ENCODE measurements around the gene EXPH5.

EXPH5 gene

DNA sequence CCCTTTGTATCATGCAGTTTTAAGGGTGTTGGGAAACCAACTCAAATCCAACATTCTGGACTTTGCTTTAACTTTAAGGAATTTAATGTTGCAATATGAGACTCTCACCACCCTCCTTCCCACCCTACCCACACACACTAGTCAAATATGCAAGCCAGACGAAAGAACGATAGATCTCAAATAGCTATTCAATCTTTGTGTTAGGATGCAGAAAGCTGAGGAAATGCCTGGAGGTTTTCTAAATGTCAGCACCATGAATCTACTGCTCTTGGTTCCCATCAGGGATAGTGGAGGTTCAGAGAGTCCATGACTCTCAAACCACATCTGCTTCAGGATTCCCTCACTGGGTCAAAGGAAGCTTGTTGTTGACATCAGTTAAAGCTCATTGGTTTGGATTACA, 33.7 kb downstream of the EXPH5 start:
- no peak for DNase-seq (ENCODE audit: low read depth)

- DNase-seq (ENCODE audit: low read depth) = no peak
These were observed 34.2 kb downstream of the EXPH5 start for GRCh38 chr11:108559340-108559739.

DNA sequence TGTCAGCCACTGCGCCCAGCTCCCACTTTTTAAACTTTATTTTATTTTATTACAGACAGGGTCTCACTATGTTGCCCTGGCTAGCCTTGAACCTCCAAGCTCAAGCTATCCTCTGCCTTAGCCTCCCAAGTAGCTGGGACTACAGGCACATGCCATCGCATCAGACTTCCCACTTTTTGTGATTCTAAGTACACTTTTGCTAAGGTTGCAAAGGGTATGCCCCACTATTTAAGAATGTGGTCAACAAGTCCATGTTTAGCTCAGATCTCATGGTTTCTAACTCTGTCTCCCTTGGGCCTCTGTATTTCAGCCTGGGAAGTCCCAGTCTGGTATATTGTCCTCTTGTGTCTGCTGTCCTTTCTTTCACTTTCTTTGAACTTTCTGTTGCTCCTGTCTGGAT, 35.3 kb downstream of the EXPH5 start:
- no peak for DNase-seq (ENCODE audit: low read depth)

GRCh38 chr11:108556019-108556418, 37.5 kb downstream of the EXPH5 start:
- DNase-seq (ENCODE audit: low read depth) = no peak

GRCh38 chr11:108551651-108552462, 41.7 kb downstream of the EXPH5 start:
- no peak for DNase-seq (ENCODE audit: low read depth)

GRCh38 chr11:108549319-108549885, 44.2 kb downstream of the EXPH5 start:
- DNase-seq (ENCODE audit: low read depth) = no peak

DNA sequence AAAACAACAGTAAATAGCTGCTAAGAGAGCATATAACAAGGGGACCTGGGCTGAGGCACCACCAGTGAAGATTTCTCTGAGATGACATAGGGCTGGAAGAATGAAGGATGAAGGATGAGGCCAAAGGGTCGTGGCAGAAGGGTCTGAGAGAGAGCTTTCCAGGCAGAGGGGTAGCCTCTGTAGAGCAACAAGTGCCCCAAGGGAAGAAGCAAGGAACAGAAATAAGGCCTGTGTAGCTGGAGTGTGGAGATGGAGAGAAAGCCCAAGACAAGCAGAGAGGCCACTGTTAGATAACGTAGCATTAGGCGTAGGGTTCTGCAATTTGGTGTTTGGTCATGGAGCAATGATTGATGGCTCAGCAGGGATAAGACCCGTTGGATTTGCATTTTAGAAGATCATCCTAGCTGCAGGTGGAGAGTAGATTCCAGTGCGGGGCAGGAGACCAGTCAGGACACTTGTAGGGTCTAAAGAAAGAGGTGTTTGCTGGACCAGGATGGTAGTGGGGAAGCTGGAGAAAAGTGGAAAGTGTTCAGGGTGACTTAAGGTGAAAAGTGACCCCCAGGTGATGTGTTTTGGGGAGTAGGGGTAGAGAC, 47.6 kb downstream of the EXPH5 start:
- DNase-seq (ENCODE audit: low read depth) = no peak

DNA sequence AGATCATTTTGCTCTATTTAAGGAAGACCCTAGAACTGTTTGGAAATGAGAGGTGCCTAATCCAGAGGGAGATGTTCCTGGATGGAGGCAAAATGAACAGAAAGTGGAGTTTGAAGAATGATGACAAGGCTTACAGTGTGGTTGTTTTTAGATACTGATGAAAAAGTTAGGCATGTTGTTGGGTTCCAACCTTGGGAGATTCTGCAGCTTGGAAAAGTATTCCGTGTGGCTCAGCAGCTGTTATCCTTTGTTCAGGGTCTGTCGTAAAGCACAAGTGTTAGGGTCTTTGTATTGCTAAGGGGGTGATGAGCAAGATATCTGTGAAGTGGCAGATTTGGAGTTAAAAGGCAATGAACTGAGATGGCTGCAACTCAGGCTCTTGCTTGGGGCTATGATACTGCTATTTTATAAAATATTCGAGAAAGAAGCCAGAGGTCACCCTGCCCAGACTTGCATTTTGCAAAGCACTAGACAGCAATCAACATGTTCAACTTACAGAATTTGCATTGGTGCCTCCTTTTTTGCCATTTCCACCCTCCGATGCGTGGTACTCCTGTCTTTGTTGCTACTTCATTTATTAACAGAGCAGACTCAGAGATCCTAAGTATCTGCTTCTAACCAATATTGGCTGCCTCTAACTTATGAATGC, 50.1 kb downstream of the EXPH5 start:
- DNase-seq (ENCODE audit: low read depth) = no peak

DNA sequence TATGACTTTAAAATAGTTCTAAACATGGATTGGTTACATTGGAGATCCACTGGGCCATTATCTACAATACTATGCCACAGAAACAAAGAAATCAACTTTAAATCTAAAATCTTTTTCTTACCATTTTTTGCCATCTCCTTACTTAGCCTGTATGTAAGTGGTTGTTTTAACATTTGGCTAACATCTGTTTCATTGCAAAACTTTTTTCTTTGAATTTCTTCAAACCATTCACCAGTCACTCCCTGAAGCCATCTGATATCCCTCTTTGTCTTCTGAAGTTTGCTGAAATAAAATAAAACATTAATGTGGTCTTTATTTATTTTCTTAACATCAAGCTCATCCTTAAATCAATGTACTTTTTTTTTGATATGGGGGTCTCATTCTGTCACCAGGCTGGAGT, 52.0 kb downstream of the EXPH5 start:
- no peak for DNase-seq (ENCODE audit: low read depth)

DNA sequence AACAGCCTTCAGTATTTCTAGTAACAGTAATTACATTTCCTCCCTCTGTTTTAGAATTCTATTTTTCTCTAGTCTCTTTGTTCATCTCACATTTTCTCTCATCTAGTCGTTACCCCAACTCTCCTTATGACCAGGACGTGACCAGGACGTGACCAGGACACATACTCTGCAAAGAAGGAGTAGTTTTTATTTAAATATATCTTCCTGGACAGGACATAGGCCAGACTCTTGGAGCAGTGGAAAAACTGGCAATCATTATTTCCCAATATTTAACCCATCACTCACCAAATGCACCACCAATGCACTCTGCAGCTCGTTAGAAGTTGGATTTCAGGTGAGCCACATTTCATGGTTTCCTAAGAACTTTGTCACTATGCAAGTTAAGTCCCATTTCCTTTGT, 55.1 kb downstream of the EXPH5 start:
- no peak for DNase-seq (ENCODE audit: low read depth)

DNA sequence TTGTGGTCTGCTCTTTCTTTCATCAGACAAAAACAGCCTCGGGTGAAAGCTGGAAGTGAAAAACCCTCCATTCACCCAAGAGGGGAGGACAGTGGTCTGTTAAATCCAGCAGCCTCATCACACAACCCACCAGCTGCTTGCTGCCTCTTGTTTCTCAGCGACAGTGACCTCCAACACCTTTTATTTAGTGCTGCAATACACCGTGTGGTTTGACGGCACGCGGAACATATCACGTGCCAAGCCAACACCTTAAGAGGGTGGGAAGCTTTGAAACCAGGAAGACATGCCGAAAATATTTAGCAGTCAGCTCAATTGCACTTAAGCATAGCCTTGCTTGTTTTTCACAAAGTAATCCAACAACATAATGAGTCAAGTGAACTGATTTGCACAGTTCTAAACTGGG, 55.5 kb downstream of the EXPH5 start:
- DNase-seq (ENCODE audit: low read depth) = peak; percentile 2

GRCh38 chr11:108536783-108537182, 56.8 kb downstream of the EXPH5 start:
- no peak for DNase-seq (ENCODE audit: low read depth)

DNA sequence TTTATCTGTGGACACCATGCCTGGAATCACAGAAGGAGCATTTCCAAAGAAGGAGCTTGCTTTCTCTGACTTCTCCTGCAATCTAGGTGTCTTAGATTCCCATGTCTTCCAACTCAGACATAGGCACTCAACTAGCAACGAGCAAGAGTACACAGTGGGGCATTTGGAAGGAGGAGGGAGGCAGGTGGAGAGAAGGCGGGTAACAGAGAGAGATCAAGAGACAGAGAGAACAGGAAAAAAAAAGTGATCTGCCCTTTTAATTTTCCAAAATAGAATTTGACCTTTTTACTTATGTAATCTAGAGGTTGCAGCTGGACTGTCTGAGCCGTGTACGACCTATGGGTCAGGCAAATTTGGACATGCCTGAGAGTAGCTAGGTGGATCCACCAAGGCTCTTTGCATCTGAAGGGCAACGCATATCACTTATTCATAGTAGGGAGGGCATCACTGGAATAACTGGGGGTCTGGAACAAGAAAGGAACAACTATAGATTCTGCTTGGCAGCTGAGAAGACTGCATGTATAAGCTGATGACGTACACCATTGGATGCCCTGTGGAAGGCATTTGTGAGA, 58.1 kb downstream of the EXPH5 start:
- DNase-seq (ENCODE audit: low read depth) = no peak

DNA sequence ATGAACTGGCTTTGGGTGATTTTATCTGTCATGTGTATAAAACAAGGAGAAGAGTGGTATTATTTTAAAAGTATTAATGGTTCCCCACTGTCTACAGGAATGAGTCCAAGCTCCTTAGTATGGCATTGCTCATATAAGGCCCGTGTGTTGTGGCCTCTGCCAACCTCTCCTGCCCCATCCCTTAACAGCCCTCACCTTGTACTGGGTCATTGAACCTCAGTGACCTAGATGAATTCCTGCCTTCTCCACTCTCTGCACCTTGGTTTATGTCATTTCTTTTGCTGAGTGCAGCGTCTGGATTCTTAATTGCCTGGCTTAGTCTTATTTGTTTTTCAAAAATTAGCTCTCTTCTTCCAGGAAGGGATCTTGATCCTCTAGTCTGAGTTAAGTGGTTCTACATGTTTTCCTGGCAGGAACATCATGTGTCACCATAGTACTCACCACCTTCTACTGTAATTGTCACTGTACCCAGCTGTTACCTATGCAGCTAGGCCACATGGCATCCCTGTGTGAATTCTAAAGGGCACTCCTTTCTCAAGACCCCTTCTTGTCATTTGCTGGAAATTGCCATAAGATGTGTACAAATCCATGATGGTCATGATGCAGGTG, 59.2 kb downstream of the EXPH5 start:
- no peak for DNase-seq (ENCODE audit: low read depth)

- DNase-seq (ENCODE audit: low read depth) = no peak
These were observed 63.1 kb downstream of the EXPH5 start for GRCh38 chr11:108530426-108530825.

GRCh38 chr11:108527382-108527781, 66.2 kb downstream of the EXPH5 start:
- no peak for DNase-seq (ENCODE audit: low read depth)

- no peak for DNase-seq (ENCODE audit: low read depth)
These were observed 68.4 kb downstream of the EXPH5 start for GRCh38 chr11:108525161-108525560.

DNA sequence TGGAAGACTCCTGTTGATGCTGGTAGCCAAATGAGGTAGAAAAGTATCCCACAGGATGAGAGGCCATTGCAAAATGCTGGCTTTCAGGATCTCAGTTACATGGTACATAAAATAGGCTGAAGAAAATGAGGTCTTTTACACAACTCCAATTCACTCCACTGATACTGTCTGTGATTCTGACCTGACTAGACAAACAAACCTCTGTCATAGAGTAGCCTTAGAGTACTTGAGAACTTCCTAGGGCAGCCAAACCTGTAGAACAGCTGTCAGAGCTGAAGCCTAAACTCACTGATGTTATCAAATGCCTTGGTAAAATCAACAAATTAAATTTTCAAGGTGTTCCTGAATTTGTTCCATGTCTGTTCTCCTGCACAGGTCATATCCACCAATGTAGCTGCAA, 69.1 kb downstream of the EXPH5 start:
- DNase-seq (ENCODE audit: low read depth) = no peak

DNA sequence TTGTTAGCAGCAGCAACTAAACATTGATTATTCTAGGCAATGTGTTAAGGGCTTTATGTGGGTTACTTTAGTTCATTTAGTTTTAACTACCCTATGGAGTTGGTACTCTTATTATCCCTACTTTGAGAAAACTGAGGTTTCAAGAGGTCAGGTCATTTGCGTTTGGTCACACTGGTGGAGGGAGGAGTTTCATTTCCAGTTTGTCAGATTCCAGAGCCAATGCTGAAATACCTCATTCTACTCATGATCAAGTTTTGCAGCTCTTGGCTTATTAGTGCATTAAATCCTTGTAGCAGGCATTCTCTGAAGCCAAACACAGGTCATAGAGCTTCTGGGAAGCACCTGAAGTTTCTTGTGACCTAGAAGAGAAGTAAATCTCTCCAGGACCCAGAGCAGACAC, 71.2 kb downstream of the EXPH5 start:
- no peak for DNase-seq (ENCODE audit: low read depth)

- DNase-seq (ENCODE audit: low read depth) = no peak
These were observed 75.0 kb downstream of the EXPH5 start for GRCh38 chr11:108518581-108518980.

DNA sequence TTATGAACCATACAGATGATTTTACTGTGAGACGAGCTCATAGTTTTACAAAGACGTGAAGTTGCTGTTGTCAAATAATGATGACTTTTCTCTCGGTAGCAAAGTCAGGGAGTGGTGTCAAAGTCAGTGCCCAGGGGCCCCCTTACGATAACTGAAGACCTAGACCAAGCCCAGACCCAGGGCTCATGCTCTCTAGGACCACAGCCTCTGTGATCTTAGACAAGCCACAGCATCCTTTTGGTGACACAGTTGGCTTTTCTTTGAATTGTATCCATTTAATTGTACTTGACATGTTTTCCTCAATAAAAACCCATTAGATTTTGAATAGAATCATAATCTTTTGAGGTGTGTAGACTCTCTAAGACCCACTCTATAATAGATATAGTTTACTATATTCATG, 77.4 kb downstream of the EXPH5 start:
- no peak for DNase-seq (ENCODE audit: low read depth)

- DNase-seq (ENCODE audit: low read depth) = no peak
These were observed 80.9 kb downstream of the EXPH5 start for GRCh38 chr11:108512708-108513107.
